Glutamatergic neuron (in vitro differentiated cells): ENCODE measurements around the gene ABCF2. TPM values are rescaled to one million over a fixed set of nuclear protein-coding genes. Genes with fewer than 3 reads are reported as not detected.

Experiments
- DNase-seq: peaks from one replicate; pipeline ENCODE4 v3.0.0; 2022
- H3K27ac Mint-ChIP-seq: one replicate; pipeline ENCODE4 v1.8.0; 2020; ENCODE audit warnings: mild to moderate bottlenecking, mixed read lengths, inconsistent platforms; ENCODE audit not compliant: unreplicated experiment
- H3K27me3 Mint-ChIP-seq: one replicate; pipeline ENCODE4 v1.8.0; 2020; ENCODE audit warnings: mild to moderate bottlenecking, moderate library complexity, mixed read lengths, inconsistent platforms; ENCODE audit not compliant: unreplicated experiment
- H3K36me3 Mint-ChIP-seq: one replicate; pipeline ENCODE4 v1.8.0; 2020; ENCODE audit warnings: mild to moderate bottlenecking, mixed read lengths, inconsistent platforms; ENCODE audit not compliant: unreplicated experiment
- H3K4me1 Mint-ChIP-seq: one replicate; pipeline ENCODE4 v1.8.0; 2020; ENCODE audit warnings: mild to moderate bottlenecking, low read depth, mixed read lengths, inconsistent platforms; ENCODE audit not compliant: unreplicated experiment
- H3K4me3 Mint-ChIP-seq: one replicate; pipeline ENCODE4 v1.8.0; 2020; ENCODE audit warnings: mild to moderate bottlenecking, mixed read lengths, inconsistent platforms; ENCODE audit not compliant: unreplicated experiment
- H3K9me3 Mint-ChIP-seq: one replicate; pipeline ENCODE4 v1.8.0; 2020; ENCODE audit warnings: mild to moderate bottlenecking, moderate library complexity, mixed read lengths, inconsistent platforms; ENCODE audit not compliant: unreplicated experiment
- total RNA-seq: library from RNA; stranded (reverse); fragmentation: NEBNext Ultra II Directional; extraction: Animal tissue kit (Norgen Biotek cat#: 25700); gene quantifications from one replicate; pipeline ENCODE4 v1.2.1, GENCODE V29; 2021; ENCODE audit not compliant: unreplicated experiment
- TF ChIP-seq, protein P1 (sequence below): fragments of 200-600 bp; sonication (generic); IDR thresholded peaks from one replicate; pipeline ENCODE4 v1.5.0; 2021; ENCODE audit not compliant: partially characterized antibody, unreplicated experiment

Gene ABCF2
- total RNA-seq, 1 donor from 2014 or later: 39.1 TPM

DNA sequence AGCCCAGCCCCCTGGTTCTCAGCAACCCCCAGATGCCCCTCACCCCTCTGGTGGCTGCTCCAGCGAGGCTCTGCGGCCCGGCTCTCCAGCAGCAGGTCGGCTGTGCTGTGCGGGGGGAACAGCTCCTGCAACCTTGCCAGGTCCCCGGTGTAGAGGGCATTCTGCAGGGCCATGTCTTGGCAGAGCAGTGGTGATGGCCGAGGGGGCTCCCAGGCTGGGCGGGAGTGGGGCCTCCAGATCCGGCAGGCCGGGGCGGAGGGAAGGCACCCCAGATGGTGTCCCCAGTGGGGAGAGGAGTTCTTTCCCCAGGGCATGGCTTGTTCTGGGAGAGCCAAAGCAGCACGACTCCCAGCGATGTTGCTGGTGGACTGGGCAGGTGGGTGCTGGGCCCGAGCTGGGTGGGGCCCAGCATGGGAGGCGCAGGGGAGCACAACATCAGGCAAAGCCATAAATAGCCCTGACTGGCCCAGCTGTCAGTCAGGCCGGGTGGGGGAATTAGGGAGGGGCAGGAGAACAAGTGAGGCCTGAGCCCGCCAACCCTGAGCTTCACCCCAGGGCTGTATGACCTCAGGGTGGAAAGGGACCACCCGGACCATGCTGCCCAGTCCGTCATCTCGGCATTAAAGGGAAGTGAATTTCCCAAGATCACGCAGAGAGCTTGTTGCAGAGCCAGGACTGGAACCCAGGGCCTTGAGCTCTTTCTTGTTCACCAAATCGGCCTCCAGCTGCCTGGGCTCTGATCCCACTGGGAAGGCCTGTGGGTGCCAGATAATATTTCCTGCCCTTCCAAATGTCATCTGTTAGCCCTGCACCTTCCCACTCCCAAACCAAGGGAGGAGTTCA, 39.4 kb downstream of the ABCF2 start:
- TF ChIP-seq, protein P1, sequence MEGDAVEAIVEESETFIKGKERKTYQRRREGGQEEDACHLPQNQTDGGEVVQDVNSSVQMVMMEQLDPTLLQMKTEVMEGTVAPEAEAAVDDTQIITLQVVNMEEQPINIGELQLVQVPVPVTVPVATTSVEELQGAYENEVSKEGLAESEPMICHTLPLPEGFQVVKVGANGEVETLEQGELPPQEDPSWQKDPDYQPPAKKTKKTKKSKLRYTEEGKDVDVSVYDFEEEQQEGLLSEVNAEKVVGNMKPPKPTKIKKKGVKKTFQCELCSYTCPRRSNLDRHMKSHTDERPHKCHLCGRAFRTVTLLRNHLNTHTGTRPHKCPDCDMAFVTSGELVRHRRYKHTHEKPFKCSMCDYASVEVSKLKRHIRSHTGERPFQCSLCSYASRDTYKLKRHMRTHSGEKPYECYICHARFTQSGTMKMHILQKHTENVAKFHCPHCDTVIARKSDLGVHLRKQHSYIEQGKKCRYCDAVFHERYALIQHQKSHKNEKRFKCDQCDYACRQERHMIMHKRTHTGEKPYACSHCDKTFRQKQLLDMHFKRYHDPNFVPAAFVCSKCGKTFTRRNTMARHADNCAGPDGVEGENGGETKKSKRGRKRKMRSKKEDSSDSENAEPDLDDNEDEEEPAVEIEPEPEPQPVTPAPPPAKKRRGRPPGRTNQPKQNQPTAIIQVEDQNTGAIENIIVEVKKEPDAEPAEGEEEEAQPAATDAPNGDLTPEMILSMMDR: no peak
- Mint-ChIP-seq H3K9me3 (peaks cover 8% of the 10 kb centered on the region), H3K4me3 (no peak overlapping the region), H3K27me3 (peaks cover 5% of the 10 kb centered on the region), H3K27ac (no peak overlapping the region), H3K36me3 (no peaks in the 10 kb centered on the region), H3K4me1 (peaks cover 7% of the 10 kb centered on the region)
- DNase-seq: no peak

- peaks cover 8% of the 10 kb centered on the region for H3K9me3 Mint-ChIP-seq
- peaks cover 7% of the 10 kb centered on the region for H3K4me1 Mint-ChIP-seq
- no peak within 1 kb of the TSS for H3K4me3 Mint-ChIP-seq
- no peaks in the 10 kb centered on the region for H3K36me3 Mint-ChIP-seq
- no peak for DNase-seq
- TF ChIP-seq, protein P1: no peak
- H3K27me3 Mint-ChIP-seq: peaks cover 5% of the 10 kb centered on the region
- H3K27ac Mint-ChIP-seq: no peak within 1 kb of the TSS
Measured at GRCh38 chr7:151186640-151187408, 40.2 kb downstream of the ABCF2 start, which contains the start of gene ASB10. TSS of gene ASB10 (minus strand) at chr7:151187250. CDS start at chr7:151187130, 120 bp downstream.

- H3K27me3 Mint-ChIP-seq: peaks cover 4% of the 10 kb centered on the region
- TF ChIP-seq, protein P1: no peak
- no peak overlapping the region for H3K27ac Mint-ChIP-seq
- peak; percentile 37 for DNase-seq
- no peak overlapping the region for H3K4me3 Mint-ChIP-seq
- peaks cover 7% of the 10 kb centered on the region for H3K4me1 Mint-ChIP-seq
- H3K36me3 Mint-ChIP-seq: no peaks in the 10 kb centered on the region
- H3K9me3 Mint-ChIP-seq: peaks cover 8% of the 10 kb centered on the region
Measured at GRCh38 chr7:151185762-151186639, 41.0 kb downstream of the ABCF2 start.

DNA sequence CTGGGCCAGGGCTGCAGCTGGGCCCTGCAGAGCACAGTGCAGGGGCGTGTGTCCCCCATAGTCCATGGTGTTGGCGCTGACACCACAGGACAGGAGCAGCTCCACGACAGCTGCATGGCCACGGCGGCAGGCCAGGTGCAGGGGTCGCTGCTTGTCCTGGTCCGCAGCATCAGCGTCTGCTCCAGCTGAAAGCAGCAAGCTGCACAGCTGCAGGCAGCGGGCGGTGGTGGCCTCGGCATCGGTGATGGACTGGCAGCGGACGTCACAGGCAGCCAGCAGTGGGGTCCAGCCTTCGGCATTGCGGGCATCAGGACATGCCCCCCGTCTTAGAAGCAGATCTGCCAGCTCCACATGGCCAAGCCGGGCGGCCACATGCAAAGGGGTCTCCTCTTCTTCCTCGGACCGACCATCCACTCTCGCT, 46.0 kb downstream of the ABCF2 start:
- peaks cover 14% of the 10 kb centered on the region for H3K4me1 Mint-ChIP-seq
- H3K36me3 Mint-ChIP-seq: no peaks in the 10 kb centered on the region
- H3K27ac Mint-ChIP-seq: no peak overlapping the region
- no peak for DNase-seq
- H3K4me3 Mint-ChIP-seq: no peak overlapping the region
- H3K27me3 Mint-ChIP-seq: peaks cover 10% of the 10 kb centered on the region
- TF ChIP-seq, protein P1: no peak
- H3K9me3 Mint-ChIP-seq: peaks cover 9% of the 10 kb centered on the region
